Measurements from ENCODE around the gene MED12L.
"Not testable (repeated sequence)": the region's sequence is repeated elsewhere in the genome, so short reads cannot be mapped to it uniquely, and the experiment has no call there.

Gene MED12L

GRCh38 chr3:151142929-151143328, 57.5 kb downstream of the MED12L start:
- no peak for DNase-seq (ENCODE audit: low read depth, low spot score)

GRCh38 chr3:151144016-151144415, 58.6 kb downstream of the MED12L start:
- no peak for DNase-seq (ENCODE audit: low read depth, low spot score)

- no peak for DNase-seq (ENCODE audit: low read depth, low spot score)
Measured at GRCh38 chr3:151144760-151145159, 59.3 kb downstream of the MED12L start.

- DNase-seq (ENCODE audit: low read depth, low spot score) = no peak
Measured at GRCh38 chr3:151145713-151146070, 60.2 kb downstream of the MED12L start.

GRCh38 chr3:151146071-151146730, 60.7 kb downstream of the MED12L start:
- DNase-seq (ENCODE audit: low read depth, low spot score) = no peak

GRCh38 chr3:151146731-151147091, 61.2 kb downstream of the MED12L start:
- DNase-seq (ENCODE audit: low read depth, low spot score) = no peak

- no peak for DNase-seq (ENCODE audit: low read depth, low spot score)
Measured at GRCh38 chr3:151147299-151147698, 61.8 kb downstream of the MED12L start.

- no peak for DNase-seq (ENCODE audit: low read depth, low spot score)
Measured at GRCh38 chr3:151152455-151153079, 67.1 kb downstream of the MED12L start.

- no peak for DNase-seq (ENCODE audit: low read depth, low spot score)
Measured at GRCh38 chr3:151154566-151154965, 69.1 kb downstream of the MED12L start.

- no peak for DNase-seq (ENCODE audit: low read depth, low spot score)
Measured at GRCh38 chr3:151155409-151156128, 70.1 kb downstream of the MED12L start.

- DNase-seq (ENCODE audit: low read depth, low spot score) = no peak
Measured at GRCh38 chr3:151156618-151157216, 71.3 kb downstream of the MED12L start.

- DNase-seq (ENCODE audit: low read depth, low spot score) = no peak
Measured at GRCh38 chr3:151159806-151160205, 74.3 kb downstream of the MED12L start.

GRCh38 chr3:151165226-151165625, 79.8 kb downstream of the MED12L start:
- no peak for DNase-seq (ENCODE audit: low read depth, low spot score)

GRCh38 chr3:151166161-151166560, 80.7 kb downstream of the MED12L start:
- no peak for DNase-seq (ENCODE audit: low read depth, low spot score)

GRCh38 chr3:151168269-151169094, 83.0 kb downstream of the MED12L start:
- DNase-seq (ENCODE audit: low read depth, low spot score) = peak; percentile 66

GRCh38 chr3:151169262-151169947, 83.9 kb downstream of the MED12L start:
- no peak for DNase-seq (ENCODE audit: low read depth, low spot score)

GRCh38 chr3:151169948-151170679, 84.7 kb downstream of the MED12L start:
- not testable (repeated sequence) for DNase-seq (ENCODE audit: low read depth, low spot score)

- no peak for DNase-seq (ENCODE audit: low read depth, low spot score)
Measured at GRCh38 chr3:151171145-151171757, 85.8 kb downstream of the MED12L start.

- DNase-seq (ENCODE audit: low read depth, low spot score) = no peak
Measured at GRCh38 chr3:151174351-151174750, 88.9 kb downstream of the MED12L start.

GRCh38 chr3:151175952-151176351, 90.5 kb downstream of the MED12L start:
- DNase-seq (ENCODE audit: low read depth, low spot score) = no peak
